ACHN (cell line): ENCODE measurements around the gene FAT2.

Source experiments
- DNase-seq: peaks from one replicate; pipeline ENCODE4 v3.0.0-alpha.2; 2015
- in situ Hi-C: cut with HindIII; loops from 2 replicates; pipeline ENCODE4 v1.10.0; 2017; ENCODE audit warnings: low sequenced_read_pairs, low pct_ligation_motif_present, low pct_unique_long_range_greater_than_20kb

The FAT2 gene

DNA sequence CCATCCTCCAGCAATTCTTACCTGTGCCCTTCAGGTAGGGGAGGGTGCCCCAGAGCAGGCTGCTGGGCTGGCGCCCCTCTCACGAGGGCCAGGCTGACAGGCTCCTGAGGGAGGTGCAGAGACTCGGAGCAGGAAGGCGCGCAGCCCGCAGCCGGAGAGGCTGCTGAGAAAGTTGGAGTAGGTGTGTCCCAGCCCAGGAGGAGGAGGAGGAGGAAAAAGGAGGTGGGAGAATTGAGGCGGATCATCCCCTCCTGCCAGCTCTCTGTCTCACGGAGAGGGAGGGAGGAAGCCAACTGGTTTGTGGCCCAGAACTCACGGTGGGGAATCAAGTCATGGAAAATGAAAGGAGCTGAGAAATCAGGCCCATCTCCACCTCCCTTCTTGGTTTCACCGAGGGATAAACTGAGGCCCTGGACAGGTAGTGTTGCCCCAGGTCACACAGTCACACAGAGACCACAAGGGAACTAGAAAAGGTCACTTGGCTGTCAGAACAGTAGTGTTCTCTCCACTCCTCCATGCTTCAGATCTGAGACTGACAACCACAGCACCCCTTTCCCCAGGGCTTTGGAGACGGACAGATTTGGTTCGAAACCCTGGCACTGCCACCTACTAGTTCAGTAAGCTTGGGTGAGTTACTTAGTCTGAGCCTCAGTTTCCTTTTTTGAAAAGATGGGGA, at the start of gene FAT2:
Gene FAT2 (minus strand): TSS at position 188 of the 676 bp plus-strand sequence. CDS start 22,400 bp downstream, outside the sequence.
- in situ Hi-C loops = no loop called here
- DNase-seq = no peak

DNA sequence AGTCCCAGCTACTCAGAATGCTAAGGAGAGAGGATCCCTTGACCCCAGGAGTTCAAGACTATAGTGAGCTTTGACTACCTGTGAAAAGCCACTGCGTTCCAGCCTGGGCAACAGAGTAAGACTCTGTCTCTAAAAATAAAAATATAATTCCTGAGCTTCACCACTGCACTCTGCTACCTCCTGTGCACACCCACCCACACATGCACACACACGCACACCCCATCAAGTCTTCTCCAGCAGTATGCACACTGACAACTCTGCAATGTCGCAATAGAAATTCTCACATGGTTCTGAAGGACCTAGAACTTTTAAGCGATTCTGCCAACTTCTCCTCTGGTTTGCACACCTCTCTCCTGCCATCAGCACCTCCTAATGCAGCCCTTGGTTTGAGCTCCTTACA, 47.5 kb upstream of the FAT2 start:
- in situ Hi-C loops = no loop called here
- DNase-seq = no peak

DNA sequence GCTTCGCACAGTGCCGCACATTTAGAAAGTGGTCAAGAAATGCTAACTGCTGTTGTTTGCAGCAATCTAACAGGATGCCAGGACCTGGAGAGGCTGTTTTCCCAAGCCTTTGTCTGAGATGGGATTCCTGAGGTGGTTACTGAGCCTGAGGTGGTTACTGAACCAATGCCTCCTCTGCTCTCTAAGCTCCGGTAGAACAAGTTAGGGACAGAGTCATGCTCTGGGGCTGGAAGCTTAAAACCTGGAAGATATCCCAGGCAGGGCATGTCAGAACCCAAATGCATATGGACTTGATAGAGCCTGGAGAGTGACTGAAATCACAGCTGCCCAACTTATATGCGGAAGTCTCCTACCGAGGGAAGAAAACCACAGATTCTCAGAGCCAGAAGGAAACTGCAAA, 46.5 kb upstream of the FAT2 start:
- in situ Hi-C loops = no loop called here
- no peak for DNase-seq

- in situ Hi-C loops = no loop called here
- no peak for DNase-seq
Observed at GRCh38 chr5:151633892-151634291, 42.8 kb upstream of the FAT2 start.

DNA sequence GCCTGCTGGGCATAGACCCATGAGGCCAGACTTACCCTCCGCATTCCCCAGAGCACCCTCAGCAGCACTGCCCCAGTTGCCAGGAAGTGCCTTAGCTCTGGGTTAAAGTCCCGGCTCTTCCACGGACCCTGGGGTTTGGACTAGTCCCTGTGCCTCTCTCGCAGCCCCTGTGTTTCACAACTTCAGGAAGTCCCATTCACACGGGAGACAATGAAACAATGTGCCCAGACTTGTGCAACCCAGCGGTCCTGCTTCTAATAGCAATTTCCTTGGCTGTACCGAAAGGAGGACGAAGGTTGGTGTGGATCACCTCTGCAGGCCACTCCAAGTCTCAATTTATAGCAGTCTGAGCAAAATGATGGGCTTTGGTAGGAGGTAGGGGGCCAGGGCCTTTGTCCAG, 41.8 kb upstream of the FAT2 start:
- DNase-seq = no peak
- in situ Hi-C loops = no loop called here

- in situ Hi-C loops = no loop called here
- no peak for DNase-seq
Observed at GRCh38 chr5:151632524-151632923, 41.4 kb upstream of the FAT2 start.

GRCh38 chr5:151631941-151632340, 40.8 kb upstream of the FAT2 start:
- in situ Hi-C loops = no loop called here
- no peak for DNase-seq

DNA sequence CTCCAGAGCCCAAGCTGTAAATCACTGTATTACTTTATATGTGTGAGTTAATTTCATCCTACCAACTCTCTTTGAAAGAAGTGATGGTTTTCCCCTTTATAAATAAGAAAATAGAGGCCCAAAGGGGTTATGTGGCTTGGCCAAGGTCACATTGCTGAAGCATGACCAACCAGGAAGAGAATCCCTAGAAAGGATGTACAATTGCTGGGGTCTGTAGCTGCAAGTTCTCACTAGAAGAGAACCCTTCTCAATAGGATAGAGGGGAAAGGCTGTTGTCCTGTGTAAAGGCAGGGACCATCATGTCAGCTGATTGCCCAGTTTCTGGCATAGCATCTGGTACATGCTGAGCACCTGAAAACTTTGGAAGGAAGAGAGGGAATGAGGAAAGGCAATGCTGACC, 39.0 kb upstream of the FAT2 start:
- in situ Hi-C loops = no loop called here
- no peak for DNase-seq

DNA sequence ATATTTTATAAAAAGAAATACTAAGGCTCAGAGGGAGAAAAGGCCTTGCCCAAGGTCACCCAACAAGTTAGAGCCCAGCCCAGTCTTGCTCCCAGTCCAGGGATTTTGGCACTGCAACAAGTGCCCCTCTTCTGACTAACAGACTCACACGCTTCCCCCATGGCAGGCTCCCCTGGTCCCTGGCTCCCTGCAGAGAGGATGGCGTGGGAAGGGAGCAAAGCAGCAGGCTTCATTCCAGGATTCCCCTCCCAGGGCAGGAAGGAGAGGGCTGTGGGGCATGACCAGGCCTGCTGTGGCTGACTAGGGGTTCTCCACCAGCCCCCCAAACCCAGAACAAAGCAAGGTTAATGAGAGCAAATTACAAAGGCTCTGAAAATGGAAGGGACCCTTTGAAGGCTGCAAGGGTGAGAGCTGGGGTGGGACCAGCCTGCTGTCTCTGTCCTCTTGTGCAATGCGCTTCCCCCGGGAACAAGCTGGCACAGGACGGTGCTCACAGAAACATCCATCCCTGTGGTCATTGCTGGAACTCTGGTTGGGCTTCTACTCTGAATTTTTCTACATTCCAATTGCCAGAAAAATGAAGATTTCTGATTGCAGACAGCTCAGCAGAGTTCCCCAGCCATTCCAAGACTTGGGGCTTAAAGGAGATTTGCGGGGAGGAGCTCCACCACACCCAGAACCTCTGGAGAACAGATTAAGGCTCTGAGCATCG, 37.1 kb upstream of the FAT2 start:
- DNase-seq = no peak
- in situ Hi-C loops = no loop called here

GRCh38 chr5:151627650-151628049, 36.5 kb upstream of the FAT2 start:
- no peak for DNase-seq
- in situ Hi-C loops = no loop called here

DNA sequence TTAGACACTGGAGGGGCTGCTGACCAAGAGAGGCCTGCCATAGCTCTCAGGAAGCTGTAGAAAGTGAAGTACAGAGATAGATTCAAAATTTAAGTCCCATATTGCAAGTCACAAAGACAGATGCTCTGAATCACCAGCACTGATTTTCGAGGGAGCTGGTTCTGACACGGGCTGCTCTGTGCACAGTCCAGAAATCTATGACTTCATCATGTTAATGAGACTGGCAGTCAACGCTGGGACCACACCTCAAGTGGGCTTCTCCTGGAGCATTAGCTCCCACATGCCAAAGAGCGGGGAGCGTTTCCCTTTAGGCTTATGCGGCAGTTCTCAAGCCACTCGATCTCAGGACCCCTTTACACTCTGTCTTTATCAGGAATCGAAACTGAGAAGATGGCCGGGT, 34.2 kb upstream of the FAT2 start:
- DNase-seq = no peak
- in situ Hi-C loops = no loop called here

DNA sequence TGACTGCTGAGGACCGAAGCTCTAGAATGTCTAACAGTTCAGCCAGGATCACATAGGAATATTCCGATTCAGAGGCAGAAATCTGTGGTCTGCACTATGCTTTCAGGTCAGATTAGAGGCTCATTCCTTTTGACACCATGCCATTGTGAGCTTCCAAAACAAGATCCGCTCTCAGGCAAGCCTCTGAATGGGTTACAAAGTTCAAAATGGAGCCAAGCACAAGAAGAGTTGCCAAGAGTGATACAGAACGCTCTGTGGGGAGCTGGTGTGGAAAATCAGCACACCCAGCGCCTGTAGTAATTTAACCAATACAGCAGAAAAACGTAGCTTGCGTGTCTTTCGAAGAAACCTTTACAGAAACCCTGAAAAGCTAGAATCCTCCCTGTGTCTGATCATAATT, 33.3 kb upstream of the FAT2 start:
- DNase-seq = no peak
- in situ Hi-C loops = no loop called here

DNA sequence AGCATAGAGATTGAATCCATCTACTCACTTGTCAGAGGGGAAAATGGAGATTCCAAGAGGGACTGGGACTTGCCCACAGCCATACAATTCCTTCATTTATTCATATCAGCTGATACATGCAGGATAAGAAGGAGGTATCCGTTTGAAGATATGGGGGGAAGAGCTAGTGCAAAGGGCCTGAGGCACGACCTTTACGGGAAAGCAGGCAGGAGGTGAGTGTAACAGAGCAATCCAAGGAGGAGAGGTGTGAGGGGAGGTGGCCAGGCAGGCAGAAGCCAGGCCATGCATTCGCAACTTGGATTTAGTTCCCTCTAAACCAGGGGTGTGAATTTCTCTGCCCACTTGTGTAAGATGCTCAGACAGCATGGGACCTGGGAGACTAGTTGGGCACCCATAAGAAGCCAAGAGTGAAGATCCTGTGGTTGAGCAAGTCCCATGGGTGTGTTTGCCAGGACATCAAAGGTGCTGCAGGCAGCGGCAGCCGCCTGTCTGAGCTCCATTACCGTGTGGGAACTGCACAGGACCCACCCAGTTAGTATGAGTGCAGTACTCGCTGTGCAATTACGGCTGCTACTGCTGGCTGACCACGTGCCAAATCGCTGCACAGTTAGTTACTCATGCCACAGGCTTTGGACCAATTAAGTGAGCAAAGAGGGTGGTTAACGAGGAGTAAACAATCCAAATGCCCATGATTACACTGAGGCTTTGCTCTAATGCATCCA, 31.4 kb upstream of the FAT2 start:
- in situ Hi-C loops = no loop called here
- no peak for DNase-seq

DNA sequence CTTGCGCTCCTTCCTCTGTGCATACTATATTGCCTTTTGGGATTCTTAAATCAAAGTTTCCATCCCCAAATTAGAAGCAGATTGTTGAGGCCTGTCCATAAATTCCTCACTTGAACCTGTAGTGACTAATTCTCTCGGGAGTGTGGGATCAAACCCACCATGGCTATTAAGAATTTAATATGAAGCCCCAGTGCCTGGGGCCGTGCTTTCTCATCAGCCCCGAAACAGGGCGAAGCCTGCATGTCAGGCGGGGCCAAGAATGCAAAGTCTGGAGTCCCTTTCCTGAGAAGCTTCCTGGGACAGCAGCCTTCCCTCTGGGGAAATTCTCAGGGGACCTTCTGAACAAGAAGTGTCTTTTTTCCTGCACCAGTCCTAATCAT, 29.3 kb upstream of the FAT2 start:
- no peak for DNase-seq

GRCh38 chr5:151619812-151620460, 28.8 kb upstream of the FAT2 start:
- in situ Hi-C loops = no loop called here
- DNase-seq = no peak

More for the DNA sequence above, 29.3 kb upstream of the FAT2 start:
- in situ Hi-C loops = no loop called here

GRCh38 chr5:151618907-151619306, 27.8 kb upstream of the FAT2 start:
- in situ Hi-C loops = no loop called here
- no peak for DNase-seq

GRCh38 chr5:151617841-151618710, 26.9 kb upstream of the FAT2 start:
- in situ Hi-C loops = no loop called here
- no peak for DNase-seq

DNA sequence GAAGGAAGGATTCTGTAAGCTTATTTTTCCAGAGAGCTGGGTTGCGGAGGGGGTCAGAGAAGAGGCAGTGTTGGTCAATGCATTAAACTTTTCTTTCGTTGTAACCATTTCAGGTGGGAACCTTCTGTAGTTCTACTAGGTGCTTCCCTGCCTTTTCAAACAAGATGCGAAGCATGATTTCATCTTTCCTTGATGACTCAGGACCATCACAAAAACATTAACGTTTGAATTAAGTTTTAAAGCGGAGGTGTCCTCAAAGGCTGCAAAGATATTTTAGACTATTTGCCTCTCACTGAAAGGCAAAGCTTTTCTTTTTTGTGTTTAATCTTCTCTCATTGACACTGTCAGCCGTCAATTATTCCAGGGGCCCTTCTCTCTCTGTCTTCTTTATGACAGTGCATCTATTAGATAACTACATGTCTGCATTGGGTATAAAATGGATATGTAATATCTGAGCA, 26.3 kb upstream of the FAT2 start:
- in situ Hi-C loops = no loop called here
- no peak for DNase-seq
